Activated T-cell treated with anti-CD3 and anti-CD28 coated beads, Interleukin-2, amount 50 U/mL, for 24 hours (primary cell): Measurements from ENCODE around the gene SLC39A12.

Experiments used
- DNase-seq: peaks from one replicate; pipeline ENCODE4 v3.0.0-alpha.2; 2020
- H3K27ac Mint-ChIP-seq: 2 replicates; pipeline ENCODE4 v1.8.0; 2020; ENCODE audit warnings: mild to moderate bottlenecking, mixed read lengths
- H3K27me3 Mint-ChIP-seq: 2 replicates; pipeline ENCODE4 v1.8.0; 2020; ENCODE audit warnings: mixed read lengths
- H3K36me3 Mint-ChIP-seq: 2 replicates; pipeline ENCODE4 v1.8.0; 2020; ENCODE audit warnings: low read depth, mixed read lengths
- H3K4me1 Mint-ChIP-seq: 2 replicates; pipeline ENCODE4 v1.8.0; 2020; ENCODE audit warnings: low read depth, mixed read lengths
- H3K4me3 Mint-ChIP-seq: 2 replicates; pipeline ENCODE4 v1.8.0; 2020; ENCODE audit warnings: mild to moderate bottlenecking, moderate library complexity, mixed read lengths
- H3K9me3 Mint-ChIP-seq: 2 replicates; pipeline ENCODE4 v1.8.0; 2020; ENCODE audit warnings: mixed read lengths

The SLC39A12 gene

GRCh38 chr10:18059826-18060559 lies 108.3 kb downstream of the SLC39A12 start:
- DNase-seq = no peak
- Mint-ChIP-seq H3K36me3 (no peaks in the 10 kb centered on the region), H3K4me3 (no peak overlapping the region), H3K27ac (no peak overlapping the region), H3K27me3 (no peaks in the 10 kb centered on the region), H3K9me3 (peaks cover 3% of the 10 kb centered on the region), H3K4me1 (no peaks in the 10 kb centered on the region)

DNA sequence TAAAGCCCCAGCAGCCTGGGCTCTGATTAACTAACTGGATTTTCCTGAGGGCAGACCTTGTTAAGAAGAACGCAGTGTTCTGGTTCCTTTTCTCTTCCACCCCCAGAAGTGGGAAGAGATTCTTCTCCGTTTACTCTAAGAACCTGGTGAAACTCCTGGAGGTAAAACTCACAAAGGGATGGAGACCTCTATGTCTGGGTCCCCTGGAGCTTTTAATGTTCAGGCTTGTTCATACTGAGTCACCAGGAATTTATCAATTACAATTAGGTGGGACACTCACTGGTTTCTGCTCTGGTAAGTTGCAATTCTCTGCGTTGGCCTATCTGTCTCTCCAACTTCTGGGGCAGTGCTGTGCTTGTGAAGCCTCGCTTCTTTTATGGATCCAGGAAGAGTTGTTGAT lies 115.2 kb downstream of the SLC39A12 start:
- H3K36me3 Mint-ChIP-seq = no peaks in the 10 kb centered on the region
- H3K27me3 Mint-ChIP-seq = peaks cover 3% of the 10 kb centered on the region
- no peaks in the 10 kb centered on the region for H3K9me3 Mint-ChIP-seq
- H3K27ac Mint-ChIP-seq = no peak overlapping the region
- no peak for DNase-seq
- H3K4me3 Mint-ChIP-seq = no peak overlapping the region
- no peaks in the 10 kb centered on the region for H3K4me1 Mint-ChIP-seq

- Mint-ChIP-seq H3K9me3 (no peaks in the 10 kb centered on the region), H3K27ac (no peak overlapping the region), H3K4me3 (no peak overlapping the region), H3K4me1 (no peaks in the 10 kb centered on the region), H3K36me3 (no peaks in the 10 kb centered on the region), H3K27me3 (peaks cover 3% of the 10 kb centered on the region)
- DNase-seq = no peak
Measured at GRCh38 chr10:18068401-18068800, 116.7 kb downstream of the SLC39A12 start.

DNA sequence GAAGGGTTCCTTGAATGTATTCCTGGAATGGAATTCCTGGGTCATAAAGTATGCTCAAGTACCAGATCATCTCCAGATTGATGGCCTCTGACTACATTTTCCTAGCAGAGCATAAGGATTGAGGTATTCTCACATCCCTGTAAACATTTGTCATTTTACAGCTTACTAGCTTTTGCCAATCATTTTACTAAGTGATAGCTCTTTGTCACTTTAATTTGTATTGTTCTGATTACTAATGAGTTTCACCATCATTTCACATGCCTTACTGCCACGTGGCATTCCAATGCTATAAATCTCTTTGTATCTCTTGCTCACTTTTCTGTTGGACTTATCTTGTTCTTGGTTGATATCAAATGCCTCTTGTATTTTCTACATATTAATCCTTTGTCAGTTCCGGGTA lies 119.9 kb downstream of the SLC39A12 start:
- Mint-ChIP-seq H3K36me3 (no peaks in the 10 kb centered on the region), H3K4me1 (no peaks in the 10 kb centered on the region), H3K27me3 (peaks cover 3% of the 10 kb centered on the region), H3K27ac (no peak overlapping the region), H3K4me3 (no peak overlapping the region), H3K9me3 (no peaks in the 10 kb centered on the region)
- DNase-seq = no peak

- no peak for DNase-seq
- Mint-ChIP-seq H3K4me3 (no peak overlapping the region), H3K9me3 (no peaks in the 10 kb centered on the region), H3K27ac (no peak overlapping the region), H3K4me1 (no peaks in the 10 kb centered on the region), H3K36me3 (no peaks in the 10 kb centered on the region), H3K27me3 (peaks cover 3% of the 10 kb centered on the region)
Measured at GRCh38 chr10:18073314-18073713, 121.6 kb downstream of the SLC39A12 start.

- H3K27ac Mint-ChIP-seq = no peak overlapping the region
- DNase-seq = no peak
- H3K36me3 Mint-ChIP-seq = no peaks in the 10 kb centered on the region
- no peaks in the 10 kb centered on the region for H3K27me3 Mint-ChIP-seq
- no peaks in the 10 kb centered on the region for H3K4me1 Mint-ChIP-seq
- no peaks in the 10 kb centered on the region for H3K9me3 Mint-ChIP-seq
- H3K4me3 Mint-ChIP-seq = no peak overlapping the region
Measured at GRCh38 chr10:18075881-18076280, 124.2 kb downstream of the SLC39A12 start.

DNA sequence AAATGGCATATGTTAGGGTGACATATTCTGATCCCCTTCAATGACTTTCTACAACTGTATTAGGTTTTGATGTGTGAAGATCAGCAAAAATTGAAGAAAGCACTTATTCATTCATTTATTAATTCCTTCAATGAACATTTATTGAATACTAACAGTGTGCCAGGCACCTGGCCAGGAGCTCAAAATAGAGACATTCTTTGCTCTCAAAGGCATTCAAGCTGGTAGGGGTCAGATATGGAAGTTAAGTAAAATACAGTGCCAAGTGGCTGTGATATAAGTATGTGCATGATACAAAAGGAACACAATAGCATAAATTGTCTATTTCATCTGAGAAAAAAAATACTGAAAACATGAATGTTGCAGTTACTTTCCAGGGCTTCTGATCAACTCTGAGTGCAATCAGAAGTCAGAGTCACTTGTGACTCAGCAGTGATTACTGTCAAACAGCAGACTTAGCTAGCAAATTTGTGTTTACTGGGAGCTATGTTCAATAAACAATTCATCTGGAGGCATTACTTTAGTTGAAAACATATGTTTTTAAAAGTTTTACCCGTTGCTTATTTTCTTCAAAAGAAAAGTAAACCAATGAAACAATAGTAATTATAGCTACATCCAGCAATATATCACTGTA lies 128.1 kb downstream of the SLC39A12 start:
- H3K4me1 Mint-ChIP-seq = no peaks in the 10 kb centered on the region
- no peaks in the 10 kb centered on the region for H3K27me3 Mint-ChIP-seq
- no peak overlapping the region for H3K27ac Mint-ChIP-seq
- H3K4me3 Mint-ChIP-seq = no peak overlapping the region
- H3K36me3 Mint-ChIP-seq = no peaks in the 10 kb centered on the region
- no peak for DNase-seq
- H3K9me3 Mint-ChIP-seq = no peaks in the 10 kb centered on the region

GRCh38 chr10:18082381-18082780 lies 130.7 kb downstream of the SLC39A12 start:
- Mint-ChIP-seq H3K36me3 (no peaks in the 10 kb centered on the region), H3K4me3 (no peak overlapping the region), H3K27ac (no peak overlapping the region), H3K9me3 (no peaks in the 10 kb centered on the region), H3K4me1 (no peaks in the 10 kb centered on the region), H3K27me3 (no peaks in the 10 kb centered on the region)
- no peak for DNase-seq

- no peak overlapping the region for H3K27ac Mint-ChIP-seq
Measured at GRCh38 chr10:18085855-18086254, 134.1 kb downstream of the SLC39A12 start.

GRCh38 chr10:18086746-18087145 lies 135.0 kb downstream of the SLC39A12 start:
- Mint-ChIP-seq H3K4me1 (no peaks in the 10 kb centered on the region), H3K27ac (no peak overlapping the region), H3K9me3 (peaks cover 6% of the 10 kb centered on the region), H3K4me3 (no peak overlapping the region), H3K36me3 (no peaks in the 10 kb centered on the region), H3K27me3 (no peaks in the 10 kb centered on the region)
- no peak for DNase-seq

More at GRCh38 chr10:18085855-18086254, 134.1 kb downstream of the SLC39A12 start:
- Mint-ChIP-seq H3K4me1 (no peaks in the 10 kb centered on the region), H3K4me3 (no peak overlapping the region), H3K9me3 (peaks cover 6% of the 10 kb centered on the region), H3K36me3 (no peaks in the 10 kb centered on the region), H3K27me3 (no peaks in the 10 kb centered on the region)
- DNase-seq = no peak

DNA sequence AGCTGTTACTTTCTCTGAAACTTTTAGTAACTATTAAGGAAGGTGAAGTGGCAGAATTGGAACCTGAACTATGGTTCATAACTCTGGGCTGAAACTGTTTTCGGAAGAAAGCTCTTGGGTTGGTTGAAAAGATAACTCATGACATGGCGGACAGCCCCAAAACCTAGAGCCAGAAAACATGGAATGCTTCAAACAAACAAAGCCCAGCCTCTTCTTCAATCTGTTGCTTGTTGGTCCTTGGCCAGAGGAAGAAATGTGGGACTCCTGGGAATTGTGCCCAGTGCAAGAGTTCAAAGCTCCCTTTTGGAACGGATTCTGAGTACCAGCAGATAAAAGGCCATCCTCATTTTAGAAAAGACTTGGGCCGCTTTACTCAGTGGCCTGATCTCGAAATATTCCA lies 135.6 kb downstream of the SLC39A12 start:
- H3K4me3 Mint-ChIP-seq = no peak overlapping the region
- H3K36me3 Mint-ChIP-seq = no peaks in the 10 kb centered on the region
- no peak for DNase-seq
- H3K4me1 Mint-ChIP-seq = no peaks in the 10 kb centered on the region
- H3K27ac Mint-ChIP-seq = no peak overlapping the region
- peaks cover 6% of the 10 kb centered on the region for H3K9me3 Mint-ChIP-seq
- H3K27me3 Mint-ChIP-seq = no peaks in the 10 kb centered on the region
